OCI-LY3 (cell line): ENCODE data around the gene DAGLB.

ENCODE experiments used
- CTCF ChIP-seq: fragments of 200-600, 300-600 bp; sonication (generic); IDR thresholded peaks from 2 replicates; pipeline ENCODE4 v1.5.1; 2014; ENCODE audit warnings: antibody characterized with exemption, low read length, low read depth
- EZH2phosphoT487 ChIP-seq: fragments of 200-600 bp; shearing (Covaris generic); IDR thresholded peaks from 2 replicates; pipeline ENCODE4 v1.6.1; 2018; ENCODE audit warnings: antibody characterized with exemption, mixed run types, low read depth

DNA sequence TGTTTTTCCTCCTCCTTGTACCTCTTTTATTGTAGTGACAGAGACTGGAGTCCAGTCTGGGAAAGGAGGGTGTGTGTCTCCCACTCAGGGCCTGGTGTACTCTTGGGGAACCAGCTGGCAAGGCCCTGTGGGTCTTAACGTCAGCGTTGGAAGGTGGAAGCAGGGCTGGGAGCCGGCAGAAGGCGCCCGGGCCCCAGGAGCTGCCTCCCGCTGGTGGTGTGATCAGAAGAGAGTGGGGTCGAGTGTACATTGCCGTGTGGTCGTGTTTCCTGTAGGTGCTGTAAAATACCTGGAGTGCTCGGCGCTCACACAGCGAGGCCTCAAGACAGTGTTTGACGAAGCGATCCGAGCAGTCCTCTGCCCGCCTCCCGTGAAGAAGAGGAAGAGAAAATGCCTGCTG, 45.7 kb downstream of the DAGLB start:
- TF ChIP-seq CTCF, result no peak
- TF ChIP-seq EZH2phosphoT487, result no peak
